Astrocyte of the hippocampus (primary cell): ENCODE measurements around the gene SCGB1D4.

Experiments used
- DNase-seq: peaks from one replicate; pipeline ENCODE4 v3.0.0; 2011; ENCODE audit warnings: low read depth, low spot score

The SCGB1D4 gene

DNA sequence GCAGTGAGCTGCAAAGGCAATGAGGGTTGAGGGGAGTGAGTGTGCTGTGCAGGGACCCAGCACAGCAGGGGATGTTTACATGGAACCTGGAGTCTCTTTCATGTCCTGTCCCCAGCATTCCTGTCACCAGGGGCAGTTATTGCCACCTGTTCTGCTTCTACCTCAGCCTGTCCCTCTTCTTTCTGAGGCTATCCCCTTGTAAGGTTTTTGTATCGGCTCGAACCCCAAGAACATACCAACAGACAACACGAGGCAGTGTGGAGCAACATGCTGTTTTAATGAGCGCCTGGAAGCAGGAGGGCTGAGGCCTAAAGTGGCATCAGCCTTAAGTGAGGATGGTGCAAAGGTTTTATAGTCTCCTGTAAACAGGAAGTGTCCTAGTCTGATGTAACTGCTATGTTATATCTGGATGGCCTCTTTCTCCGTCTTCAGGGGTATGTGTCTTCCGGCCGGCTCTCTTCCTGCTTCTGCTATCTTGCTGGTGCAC, 25.0 kb downstream of the SCGB1D4 start:
- DNase-seq, result no peak

DNA sequence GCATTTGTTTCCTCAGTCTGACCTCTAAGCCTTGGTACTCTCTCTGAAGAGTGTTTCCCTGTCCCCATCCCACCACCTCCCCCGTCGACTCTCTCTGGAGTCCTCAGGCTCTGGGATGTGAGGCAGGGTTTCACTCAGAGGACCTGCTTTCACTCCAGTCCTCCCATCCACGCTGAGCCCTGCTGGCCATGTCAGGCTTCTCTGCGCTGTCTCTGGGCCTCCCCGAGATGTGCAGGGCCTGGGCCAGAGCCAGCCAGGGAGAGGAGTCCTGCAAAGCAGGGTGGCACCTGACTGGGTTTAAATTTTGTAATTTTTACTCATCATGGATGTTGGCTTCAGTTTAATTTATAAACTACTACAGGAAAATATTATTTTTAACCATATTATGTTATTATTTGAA, 25.6 kb downstream of the SCGB1D4 start:
- no peak for DNase-seq

DNA sequence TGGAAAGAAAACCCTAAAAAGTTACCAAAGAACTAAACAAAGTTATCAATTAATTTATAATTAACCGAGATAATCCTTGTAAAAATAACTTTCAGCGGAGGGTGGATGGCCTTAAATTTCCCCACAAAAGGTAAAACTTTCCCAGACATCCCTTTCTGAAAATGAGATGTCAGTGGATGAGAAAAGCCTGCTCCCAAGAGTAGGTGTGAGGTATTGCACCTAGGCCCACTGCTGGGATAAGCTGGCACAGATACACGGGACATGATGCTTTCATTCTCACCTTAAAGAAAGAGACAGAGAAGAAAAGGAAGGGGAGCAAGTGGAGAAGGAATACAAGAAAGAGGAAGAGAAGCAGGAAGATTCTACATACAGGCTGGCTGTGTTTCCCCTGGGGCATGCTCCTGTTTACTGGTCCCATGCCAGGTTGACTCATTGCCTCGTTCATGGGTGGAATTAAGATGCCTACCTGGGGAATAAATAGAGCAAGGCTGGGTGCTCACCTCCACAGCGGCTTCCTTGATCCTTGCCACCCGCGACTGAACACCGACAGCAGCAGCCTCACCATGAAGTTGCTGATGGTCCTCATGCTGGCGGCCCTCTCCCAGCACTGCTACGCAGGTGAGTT, 29.1 kb downstream of the SCGB1D4 start, which contains the start of gene SCGB2A2:
Gene SCGB2A2 (plus strand): TSS at position 505 of the 625 bp plus-strand sequence. CDS start 59 bp downstream, at position 564.
- no peak for DNase-seq

DNA sequence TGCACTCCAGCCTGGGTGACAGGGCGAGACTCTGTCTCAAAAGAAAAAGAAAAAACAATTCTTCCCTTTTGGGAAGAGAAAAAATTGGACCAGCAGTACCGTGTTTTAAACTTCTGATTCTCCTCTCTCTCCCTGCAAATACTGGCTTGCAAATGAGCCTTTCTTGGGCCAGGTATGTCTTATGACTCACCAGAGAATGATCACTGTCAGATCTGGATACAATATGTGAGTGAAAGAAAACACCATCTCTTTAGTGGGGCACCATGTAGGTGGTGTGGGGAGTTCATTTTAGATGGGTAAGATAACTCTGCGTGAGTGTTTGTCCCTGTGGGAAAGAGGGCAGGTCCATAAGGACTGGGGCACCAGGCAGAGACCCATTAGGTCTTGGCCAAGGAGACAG, 31.3 kb downstream of the SCGB1D4 start:
- no peak for DNase-seq

DNA sequence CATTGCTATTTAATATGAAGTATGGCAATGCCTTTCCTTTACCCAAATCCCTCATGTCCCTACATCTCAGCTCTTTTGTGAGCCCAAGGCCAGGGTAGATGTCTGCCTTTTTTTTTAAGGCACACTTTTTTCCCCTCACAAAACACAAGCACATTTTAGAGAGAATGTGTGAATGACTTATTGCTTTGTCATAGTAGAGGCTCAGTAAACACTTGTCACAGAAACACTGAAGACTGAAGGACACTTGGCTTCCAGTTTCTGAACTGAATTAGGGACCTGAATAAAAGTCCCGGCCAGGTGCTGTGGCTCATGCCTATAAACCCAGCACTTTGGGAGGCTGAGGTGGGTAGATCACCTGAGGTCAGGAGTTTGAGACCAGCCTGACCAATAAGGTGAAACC, 31.8 kb downstream of the SCGB1D4 start:
- no peak for DNase-seq

DNA sequence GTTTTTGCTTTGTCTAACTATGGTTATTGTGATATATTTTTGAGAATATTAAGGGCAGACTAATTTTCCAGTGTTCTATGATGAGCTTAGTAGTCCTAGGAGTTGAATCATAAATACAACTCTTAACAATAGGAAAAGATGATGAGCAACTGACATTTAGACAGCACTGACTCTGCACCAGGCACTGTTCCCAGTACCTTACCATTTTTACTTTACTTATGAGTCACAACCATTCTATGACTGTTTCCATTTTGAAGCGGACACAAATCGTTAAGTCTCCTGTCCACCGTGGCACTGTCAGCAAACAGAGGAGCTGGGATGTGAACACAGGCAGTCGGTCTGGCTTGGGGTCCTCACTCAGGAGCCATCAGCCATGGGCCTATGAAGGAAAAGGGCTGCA, 32.3 kb downstream of the SCGB1D4 start:
- no peak for DNase-seq

DNA sequence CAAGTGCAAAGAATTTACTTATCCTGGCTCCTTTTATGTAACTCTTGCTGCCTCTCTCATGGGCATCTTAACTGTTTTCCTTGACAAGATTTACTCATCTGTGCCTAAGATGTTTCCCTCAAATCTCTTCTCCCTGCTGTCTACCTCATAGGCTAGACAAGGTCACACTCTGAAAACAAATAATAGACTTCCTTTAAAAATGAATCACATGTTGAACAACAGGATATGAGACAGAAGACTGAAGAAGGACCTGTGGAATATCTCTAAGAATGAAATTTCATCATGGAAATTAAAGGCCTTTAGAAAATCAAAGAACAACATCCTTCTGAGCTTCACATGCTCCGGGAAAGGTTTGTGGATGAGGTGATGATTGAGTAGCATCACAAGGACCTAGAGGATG, 34.9 kb downstream of the SCGB1D4 start:
- DNase-seq, result no peak

DNA sequence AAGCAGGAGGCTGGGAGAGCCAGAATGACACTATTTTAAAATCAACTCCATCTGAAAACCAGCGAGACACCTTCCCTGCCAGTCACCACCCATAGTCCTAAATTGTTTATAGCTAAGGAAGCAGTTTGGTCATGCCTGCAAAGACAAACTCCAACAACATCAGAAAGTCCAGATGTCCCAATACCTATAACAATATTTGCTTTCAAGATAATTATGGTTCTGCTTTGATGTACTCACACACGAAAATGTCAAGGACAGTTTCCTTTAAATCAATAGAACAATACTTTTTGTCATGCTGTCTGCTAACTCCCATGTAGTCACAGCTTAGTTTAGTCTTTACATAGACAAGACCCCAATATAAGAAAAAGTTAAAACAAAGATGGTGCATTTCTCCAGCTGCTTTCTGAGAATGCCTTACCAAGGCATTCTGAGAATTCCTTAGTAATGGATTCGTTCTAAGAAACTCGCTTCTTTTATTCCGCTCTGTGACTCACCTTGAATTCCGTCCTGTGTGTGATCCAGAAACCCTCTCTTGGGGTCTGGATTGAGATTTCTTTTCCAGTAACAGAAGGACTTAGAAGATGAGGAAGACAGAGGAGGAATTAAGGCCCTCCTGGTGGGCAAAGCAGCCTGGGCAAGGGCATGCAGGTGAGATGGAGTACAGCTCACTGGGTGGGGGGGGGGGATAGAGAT, 38.5 kb downstream of the SCGB1D4 start:
- DNase-seq, result no peak

DNA sequence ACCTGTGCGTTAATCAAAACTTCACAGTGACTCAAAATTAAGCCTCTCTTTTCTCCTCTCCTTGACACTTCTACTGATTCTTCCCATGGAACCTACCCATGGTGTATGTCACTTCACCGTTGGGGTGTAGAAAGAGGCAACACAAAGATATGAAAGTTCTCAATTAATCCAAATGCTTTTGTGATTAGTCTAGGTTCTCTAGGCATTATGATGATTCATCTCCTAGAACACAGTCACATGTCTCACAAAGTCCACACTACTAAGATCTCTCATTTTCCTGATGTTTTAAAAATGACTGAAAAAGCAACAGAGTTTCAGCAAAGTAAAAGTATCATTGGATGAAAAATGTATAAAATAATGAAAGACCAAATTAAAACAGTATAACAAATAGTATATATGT, 42.6 kb downstream of the SCGB1D4 start:
- no peak for DNase-seq

DNA sequence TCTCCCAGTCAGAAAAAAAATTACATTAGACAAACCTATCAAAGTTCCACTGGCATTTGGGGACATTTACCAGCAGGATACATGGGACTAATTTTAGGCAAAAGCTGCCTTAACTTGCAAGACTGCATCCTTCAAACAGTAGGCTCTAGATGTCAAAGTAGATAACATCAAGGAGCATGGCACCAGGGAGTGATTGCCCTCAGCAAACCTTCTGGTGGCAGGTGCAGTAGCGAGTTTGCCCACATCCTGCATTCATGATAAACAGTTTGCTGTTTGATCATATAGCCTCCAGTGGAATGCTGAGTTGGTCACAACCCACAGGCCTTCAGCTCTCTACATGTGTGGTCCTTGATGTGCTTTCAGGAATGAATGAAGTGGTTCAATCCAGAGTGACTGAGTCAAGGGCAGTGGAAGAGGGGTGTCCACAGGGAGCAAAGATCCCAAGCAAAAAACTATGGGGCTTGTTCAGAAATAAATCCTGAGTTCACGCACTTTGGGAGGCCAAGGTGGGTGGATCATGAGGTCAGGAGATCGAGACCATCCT, 44.8 kb downstream of the SCGB1D4 start:
- no peak for DNase-seq

DNA sequence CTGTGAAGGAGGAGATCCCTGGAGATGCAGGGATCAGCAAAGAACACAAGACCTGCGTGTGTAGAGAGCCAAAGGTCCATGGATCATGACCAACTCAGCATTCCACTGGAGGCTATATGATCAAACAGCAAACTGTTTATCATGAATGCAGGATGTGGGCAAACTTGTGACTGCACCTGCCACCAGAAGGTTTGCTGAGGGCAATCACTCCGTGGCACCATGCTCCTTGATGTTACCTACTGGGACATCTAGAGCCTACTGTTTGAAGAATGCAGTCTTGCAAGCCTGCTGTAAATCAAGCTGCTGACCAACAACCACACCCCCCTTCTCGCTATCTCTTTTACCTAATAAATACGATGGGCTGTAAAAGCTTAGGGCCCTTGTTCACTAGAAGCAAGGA, 47.2 kb downstream of the SCGB1D4 start:
- DNase-seq, result no peak
